ENCODE measurements around the gene LIPA.
"Not testable (repeated sequence)": the region's sequence is repeated elsewhere in the genome, so short reads cannot be mapped to it uniquely, and the experiment has no call there.

The LIPA gene

GRCh38 chr10:89257581-89257980 lies 6.0 kb upstream of the LIPA start:
- Mint-ChIP-seq H3K27ac (no peak overlapping the region), H3K9me3 (peaks cover 15% of the 10 kb centered on the region), H3K4me1 (ENCODE audit: low read depth) (peaks cover 23% of the 10 kb centered on the region), H3K36me3 (ENCODE audit: low read depth) (peaks cover 7% of the 10 kb centered on the region), H3K4me3 (no peak overlapping the region), H3K27me3 (peaks cover 8% of the 10 kb centered on the region)
- no peak for DNase-seq

GRCh38 chr10:89256962-89257361 lies 5.4 kb upstream of the LIPA start:
- Mint-ChIP-seq H3K4me3 (no peak overlapping the region), H3K27me3 (peaks cover 8% of the 10 kb centered on the region), H3K36me3 (ENCODE audit: low read depth) (peaks cover 7% of the 10 kb centered on the region), H3K4me1 (ENCODE audit: low read depth) (peaks cover 25% of the 10 kb centered on the region), H3K9me3 (peaks cover 15% of the 10 kb centered on the region), H3K27ac (no peak overlapping the region)
- no peak for DNase-seq

GRCh38 chr10:89256340-89256739 lies 4.8 kb upstream of the LIPA start:
- Mint-ChIP-seq H3K27me3 (peaks cover 8% of the 10 kb centered on the region), H3K27ac (no peak overlapping the region), H3K4me1 (ENCODE audit: low read depth) (peaks cover 25% of the 10 kb centered on the region), H3K9me3 (peaks cover 15% of the 10 kb centered on the region), H3K36me3 (ENCODE audit: low read depth) (peaks cover 7% of the 10 kb centered on the region), H3K4me3 (no peak overlapping the region)
- no peak for DNase-seq

- peaks cover 15% of the 10 kb centered on the region for H3K9me3 Mint-ChIP-seq
- H3K4me3 Mint-ChIP-seq, result no peak overlapping the region
- no peak overlapping the region for H3K27ac Mint-ChIP-seq
- peaks cover 9% of the 10 kb centered on the region for H3K36me3 Mint-ChIP-seq (ENCODE audit: low read depth)
- DNase-seq, result no peak
- H3K4me1 Mint-ChIP-seq (ENCODE audit: low read depth), result peaks cover 28% of the 10 kb centered on the region
- peaks cover 8% of the 10 kb centered on the region for H3K27me3 Mint-ChIP-seq
Observed at GRCh38 chr10:89255793-89256192, 4.2 kb upstream of the LIPA start.

GRCh38 chr10:89255091-89255579 lies 3.6 kb upstream of the LIPA start:
- H3K27ac Mint-ChIP-seq, result not testable (repeated sequence)

GRCh38 chr10:89252225-89252585 lies 630 bp upstream of the LIPA start:
- H3K4me1 Mint-ChIP-seq (ENCODE audit: low read depth), result peaks cover 43% of the 10 kb centered on the region
- peaks cover 4% of the 10 kb centered on the region for H3K27me3 Mint-ChIP-seq
- no peak for DNase-seq
- H3K4me3 Mint-ChIP-seq, result peak overlapping the region; percentile 88
- H3K9me3 Mint-ChIP-seq, result peaks cover 15% of the 10 kb centered on the region
- H3K27ac Mint-ChIP-seq, result peak overlapping the region; percentile 73
- H3K36me3 Mint-ChIP-seq (ENCODE audit: low read depth), result peaks cover 9% of the 10 kb centered on the region

More at GRCh38 chr10:89255091-89255579, 3.6 kb upstream of the LIPA start:
- H3K4me3 Mint-ChIP-seq; DNase-seq; H3K27me3 Mint-ChIP-seq; H3K36me3 Mint-ChIP-seq (ENCODE audit: low read depth): not testable (repeated sequence)
- Mint-ChIP-seq H3K4me1 (ENCODE audit: low read depth) (peaks cover 30% of the 10 kb centered on the region), H3K9me3 (peaks cover 15% of the 10 kb centered on the region)

- Mint-ChIP-seq H3K4me3 (peak overlapping the region; percentile 88), H3K36me3 (ENCODE audit: low read depth) (peaks cover 10% of the 10 kb centered on the region), H3K9me3 (peaks cover 15% of the 10 kb centered on the region)
Observed at GRCh38 chr10:89250865-89251408, 638 bp downstream of the LIPA start.

GRCh38 chr10:89248990-89249389 lies 2.6 kb downstream of the LIPA start:
- Mint-ChIP-seq H3K27me3 (no peaks in the 10 kb centered on the region), H3K36me3 (ENCODE audit: low read depth) (peaks cover 14% of the 10 kb centered on the region), H3K4me1 (ENCODE audit: low read depth) (peaks cover 35% of the 10 kb centered on the region), H3K27ac (no peak overlapping the region), H3K4me3 (no peak overlapping the region), H3K9me3 (peaks cover 3% of the 10 kb centered on the region)
- no peak for DNase-seq

More at GRCh38 chr10:89250865-89251408, 638 bp downstream of the LIPA start:
- no peak for DNase-seq
- Mint-ChIP-seq H3K4me1 (ENCODE audit: low read depth) (peaks cover 43% of the 10 kb centered on the region), H3K27ac (peak overlapping the region; percentile 72), H3K27me3 (no peaks in the 10 kb centered on the region)

- DNase-seq, H3K4me3 Mint-ChIP-seq, H3K9me3 Mint-ChIP-seq, H3K27me3 Mint-ChIP-seq, H3K27ac Mint-ChIP-seq: not testable (repeated sequence)
- peaks cover 36% of the 10 kb centered on the region for H3K4me1 Mint-ChIP-seq (ENCODE audit: low read depth)
- H3K36me3 Mint-ChIP-seq (ENCODE audit: low read depth), result peaks cover 20% of the 10 kb centered on the region
Observed at GRCh38 chr10:89247623-89248022, 4.0 kb downstream of the LIPA start.

- peaks cover 24% of the 10 kb centered on the region for H3K36me3 Mint-ChIP-seq (ENCODE audit: low read depth)
- H3K27ac Mint-ChIP-seq, result no peak overlapping the region
- H3K4me3 Mint-ChIP-seq, result no peak overlapping the region
- H3K27me3 Mint-ChIP-seq, result no peaks in the 10 kb centered on the region
- peaks cover 28% of the 10 kb centered on the region for H3K4me1 Mint-ChIP-seq (ENCODE audit: low read depth)
- no peaks in the 10 kb centered on the region for H3K9me3 Mint-ChIP-seq
- DNase-seq, result no peak
Observed at GRCh38 chr10:89245802-89246201, 5.8 kb downstream of the LIPA start.

GRCh38 chr10:89242840-89243568 lies 8.6 kb downstream of the LIPA start:
- Mint-ChIP-seq H3K4me1 (ENCODE audit: low read depth) (peaks cover 12% of the 10 kb centered on the region), H3K27me3 (no peaks in the 10 kb centered on the region), H3K36me3 (ENCODE audit: low read depth) (peaks cover 34% of the 10 kb centered on the region), H3K27ac (no peak overlapping the region), H3K9me3 (no peaks in the 10 kb centered on the region), H3K4me3 (no peak overlapping the region)
- DNase-seq, result no peak

- H3K4me3 Mint-ChIP-seq, result no peak overlapping the region
- no peaks in the 10 kb centered on the region for H3K27me3 Mint-ChIP-seq
- no peak for DNase-seq
- H3K4me1 Mint-ChIP-seq (ENCODE audit: low read depth), result peaks cover 11% of the 10 kb centered on the region
- H3K27ac Mint-ChIP-seq, result no peak overlapping the region
- H3K9me3 Mint-ChIP-seq, result no peaks in the 10 kb centered on the region
- H3K36me3 Mint-ChIP-seq (ENCODE audit: low read depth), result peaks cover 36% of the 10 kb centered on the region
Observed at GRCh38 chr10:89242345-89242684, 9.3 kb downstream of the LIPA start.

- Mint-ChIP-seq H3K4me1 (ENCODE audit: low read depth) (peaks cover 11% of the 10 kb centered on the region), H3K36me3 (ENCODE audit: low read depth) (peaks cover 36% of the 10 kb centered on the region), H3K4me3 (no peak overlapping the region), H3K27ac (no peak overlapping the region), H3K27me3 (no peaks in the 10 kb centered on the region), H3K9me3 (no peaks in the 10 kb centered on the region)
- DNase-seq, result no peak
Observed at GRCh38 chr10:89241486-89242344, 9.9 kb downstream of the LIPA start.

- Mint-ChIP-seq H3K4me3 (no peak overlapping the region), H3K36me3 (ENCODE audit: low read depth) (peaks cover 39% of the 10 kb centered on the region), H3K27me3 (no peaks in the 10 kb centered on the region), H3K9me3 (no peaks in the 10 kb centered on the region), H3K27ac (no peak overlapping the region), H3K4me1 (ENCODE audit: low read depth) (peaks cover 14% of the 10 kb centered on the region)
- no peak for DNase-seq
Observed at GRCh38 chr10:89241026-89241425, 10.5 kb downstream of the LIPA start.

- Mint-ChIP-seq H3K27me3 (no peaks in the 10 kb centered on the region), H3K4me3 (no peak overlapping the region), H3K36me3 (ENCODE audit: low read depth) (peaks cover 37% of the 10 kb centered on the region), H3K4me1 (ENCODE audit: low read depth) (peaks cover 9% of the 10 kb centered on the region), H3K27ac (no peak overlapping the region), H3K9me3 (no peaks in the 10 kb centered on the region)
- DNase-seq, result no peak
Observed at GRCh38 chr10:89240519-89240918, 11.1 kb downstream of the LIPA start.

Data from activated T-cell treated with anti-CD3 and anti-CD28 coated beads, Interleukin-2, amount 50 U/mL, for 24 hours (primary cell).